Measurements from ENCODE around the gene SLC8A3.

Gene SLC8A3

GRCh38 chr14:70077720-70078119 lies 111.0 kb downstream of the SLC8A3 start:
- Mint-ChIP-seq H3K4me3 (no peak overlapping the region), H3K9me3 (no peaks in the 10 kb centered on the region), H3K4me1 (no peaks in the 10 kb centered on the region), H3K36me3 (no peaks in the 10 kb centered on the region), H3K27ac (no peak overlapping the region)
- no peak for ATAC-seq
- DNase-seq (ENCODE audit: low spot score in 2 of 2) = no peak

- Mint-ChIP-seq H3K27ac (no peak overlapping the region), H3K9me3 (no peaks in the 10 kb centered on the region), H3K4me1 (no peaks in the 10 kb centered on the region), H3K36me3 (no peaks in the 10 kb centered on the region), H3K4me3 (no peak overlapping the region)
- no peak for ATAC-seq
- DNase-seq (ENCODE audit: low spot score in 2 of 2) = no peak
Observed at GRCh38 chr14:70077005-70077404, 111.7 kb downstream of the SLC8A3 start.

GRCh38 chr14:70073924-70074566 lies 114.7 kb downstream of the SLC8A3 start:
- H3K27ac Mint-ChIP-seq = no peak overlapping the region
- peak; percentile 64 for ATAC-seq
- H3K9me3 Mint-ChIP-seq = no peaks in the 10 kb centered on the region

GRCh38 chr14:70069186-70069585 lies 119.6 kb downstream of the SLC8A3 start:
- no peak for DNase-seq (ENCODE audit: low spot score in 2 of 2)
- ATAC-seq = no peak
- Mint-ChIP-seq H3K9me3 (no peaks in the 10 kb centered on the region), H3K4me1 (no peaks in the 10 kb centered on the region), H3K36me3 (no peaks in the 10 kb centered on the region), H3K4me3 (no peak overlapping the region), H3K27ac (no peak overlapping the region)

More at GRCh38 chr14:70073924-70074566, 114.7 kb downstream of the SLC8A3 start:
- peak; percentile 39 to 66 for DNase-seq (ENCODE audit: low spot score in 2 of 2)
- Mint-ChIP-seq H3K4me3 (no peak overlapping the region), H3K36me3 (no peaks in the 10 kb centered on the region), H3K4me1 (no peaks in the 10 kb centered on the region)

GRCh38 chr14:70067810-70068209 lies 120.9 kb downstream of the SLC8A3 start:
- Mint-ChIP-seq H3K4me3 (no peak overlapping the region), H3K36me3 (no peaks in the 10 kb centered on the region), H3K4me1 (no peaks in the 10 kb centered on the region), H3K27ac (no peak overlapping the region), H3K9me3 (no peaks in the 10 kb centered on the region)
- ATAC-seq (no peak), DNase-seq (ENCODE audit: low spot score in 2 of 2) (no peak)

GRCh38 chr14:70064136-70064865 lies 124.5 kb downstream of the SLC8A3 start:
- H3K27ac Mint-ChIP-seq = no peak overlapping the region
- ATAC-seq = no peak

GRCh38 chr14:70061108-70061507 lies 127.6 kb downstream of the SLC8A3 start:
- DNase-seq (ENCODE audit: low spot score in 2 of 2) (no peak), ATAC-seq (no peak)
- Mint-ChIP-seq H3K4me1 (no peaks in the 10 kb centered on the region), H3K27ac (no peak overlapping the region), H3K9me3 (no peaks in the 10 kb centered on the region), H3K4me3 (no peak overlapping the region), H3K36me3 (no peaks in the 10 kb centered on the region)

More at GRCh38 chr14:70064136-70064865, 124.5 kb downstream of the SLC8A3 start:
- Mint-ChIP-seq H3K9me3 (no peaks in the 10 kb centered on the region), H3K36me3 (no peaks in the 10 kb centered on the region), H3K4me3 (no peak overlapping the region), H3K4me1 (no peaks in the 10 kb centered on the region)
- DNase-seq (ENCODE audit: low spot score in 2 of 2) = no peak

GRCh38 chr14:70059545-70059944 lies 129.2 kb downstream of the SLC8A3 start:
- Mint-ChIP-seq H3K4me1 (no peaks in the 10 kb centered on the region), H3K36me3 (no peaks in the 10 kb centered on the region), H3K4me3 (no peak overlapping the region), H3K9me3 (no peaks in the 10 kb centered on the region), H3K27ac (no peak overlapping the region)
- DNase-seq (ENCODE audit: low spot score in 2 of 2) = no peak
- no peak for ATAC-seq

GRCh38 chr14:70057519-70058136 lies 131.1 kb downstream of the SLC8A3 start:
- ATAC-seq (no peak), DNase-seq (ENCODE audit: low spot score in 2 of 2) (no peak)
- no peaks in the 10 kb centered on the region for H3K4me1 Mint-ChIP-seq
- H3K9me3 Mint-ChIP-seq = no peaks in the 10 kb centered on the region
- no peak overlapping the region for H3K4me3 Mint-ChIP-seq
- H3K36me3 Mint-ChIP-seq = no peaks in the 10 kb centered on the region
- no peak overlapping the region for H3K27ac Mint-ChIP-seq

- no peaks in the 10 kb centered on the region for H3K36me3 Mint-ChIP-seq
- ATAC-seq = no peak
- H3K4me3 Mint-ChIP-seq = no peak overlapping the region
- no peaks in the 10 kb centered on the region for H3K4me1 Mint-ChIP-seq
- no peaks in the 10 kb centered on the region for H3K9me3 Mint-ChIP-seq
- H3K27ac Mint-ChIP-seq = no peak overlapping the region
- no peak for DNase-seq (ENCODE audit: low spot score in 2 of 2)
Observed at GRCh38 chr14:70052990-70053389, 135.8 kb downstream of the SLC8A3 start.

GRCh38 chr14:70050136-70050535 lies 138.6 kb downstream of the SLC8A3 start:
- H3K4me1 Mint-ChIP-seq = no peaks in the 10 kb centered on the region
- ATAC-seq (no peak), DNase-seq (ENCODE audit: low spot score in 2 of 2) (no peak)
- H3K9me3 Mint-ChIP-seq = no peaks in the 10 kb centered on the region
- no peak overlapping the region for H3K4me3 Mint-ChIP-seq
- H3K27ac Mint-ChIP-seq = no peak overlapping the region
- no peaks in the 10 kb centered on the region for H3K36me3 Mint-ChIP-seq

- H3K4me1 Mint-ChIP-seq = no peaks in the 10 kb centered on the region
- H3K36me3 Mint-ChIP-seq = no peaks in the 10 kb centered on the region
- ATAC-seq (no peak), DNase-seq (ENCODE audit: low spot score in 2 of 2) (no peak)
- no peaks in the 10 kb centered on the region for H3K9me3 Mint-ChIP-seq
- no peak overlapping the region for H3K27ac Mint-ChIP-seq
- H3K4me3 Mint-ChIP-seq = no peak overlapping the region
Observed at GRCh38 chr14:70049605-70050004, 139.1 kb downstream of the SLC8A3 start.

- no peaks in the 10 kb centered on the region for H3K9me3 Mint-ChIP-seq
- DNase-seq (ENCODE audit: low spot score in 2 of 2) = no peak
- H3K4me1 Mint-ChIP-seq = no peaks in the 10 kb centered on the region
- no peak overlapping the region for H3K27ac Mint-ChIP-seq
- H3K36me3 Mint-ChIP-seq = no peaks in the 10 kb centered on the region
- no peak overlapping the region for H3K4me3 Mint-ChIP-seq
- no peak for ATAC-seq
Observed at GRCh38 chr14:70048313-70048654, 140.5 kb downstream of the SLC8A3 start.

- Mint-ChIP-seq H3K4me1 (no peaks in the 10 kb centered on the region), H3K9me3 (no peaks in the 10 kb centered on the region), H3K27ac (no peak overlapping the region), H3K36me3 (no peaks in the 10 kb centered on the region), H3K4me3 (no peak overlapping the region)
- DNase-seq (ENCODE audit: low spot score in 2 of 2) (no peak), ATAC-seq (no peak)
Observed at GRCh38 chr14:70047598-70048312, 141.0 kb downstream of the SLC8A3 start.

GRCh38 chr14:70045844-70046535 lies 142.8 kb downstream of the SLC8A3 start:
- Mint-ChIP-seq H3K4me3 (no peak overlapping the region), H3K9me3 (no peaks in the 10 kb centered on the region), H3K4me1 (no peaks in the 10 kb centered on the region), H3K27ac (no peak overlapping the region), H3K36me3 (no peaks in the 10 kb centered on the region)
- DNase-seq (ENCODE audit: low spot score in 2 of 2) (no peak), ATAC-seq (peak; percentile 39)

Data from stimulated activated effector memory CD8-positive, alpha-beta T cell treated with anti-CD3 and anti-CD28 coated beads, Interleukin-12 subunit alpha, Interleukin-12 subunit beta, amount 100 ng/mL, for 72 hours (primary cell).